ENCODE results near the gene BLID.

BLID gene

GRCh38 chr11:122123263-122123929, 7.4 kb upstream of the BLID start:
- H3K4me3 ChIP-seq (ENCODE audit: low read depth, low read length) = no peak overlapping the region
- no peak for TF ChIP-seq CTCF (IDR thresholded peaks at IDR 0.05; ENCODE audit: low read depth, low read length)

GRCh38 chr11:122122179-122122578, 6.2 kb upstream of the BLID start:
- TF ChIP-seq CTCF (IDR thresholded peaks at IDR 0.05; ENCODE audit: low read depth, low read length) = no peak

GRCh38 chr11:122120096-122120495, 4.1 kb upstream of the BLID start:
- no peak for TF ChIP-seq CTCF (IDR thresholded peaks at IDR 0.05; ENCODE audit: low read depth, low read length)
- no peak overlapping the region for H3K4me3 ChIP-seq (ENCODE audit: low read depth, low read length)

More at GRCh38 chr11:122122179-122122578, 6.2 kb upstream of the BLID start:
- H3K4me3 ChIP-seq (ENCODE audit: low read depth, low read length) = no peak overlapping the region

GRCh38 chr11:122116591-122116990, 576 bp upstream of the BLID start:
- TF ChIP-seq CTCF (IDR thresholded peaks at IDR 0.05; ENCODE audit: low read depth, low read length) = no peak
- no peak overlapping the region for H3K4me3 ChIP-seq (ENCODE audit: low read depth, low read length)

- no peak overlapping the region for H3K4me3 ChIP-seq (ENCODE audit: low read depth, low read length)
- no peak for TF ChIP-seq CTCF (IDR thresholded peaks at IDR 0.05; ENCODE audit: low read depth, low read length)
Measured at GRCh38 chr11:122114976-122115375, 1.0 kb downstream of the BLID start.

- no peak overlapping the region for H3K4me3 ChIP-seq (ENCODE audit: low read depth, low read length)
- TF ChIP-seq CTCF (IDR thresholded peaks at IDR 0.05; ENCODE audit: low read depth, low read length) = no peak
Measured at GRCh38 chr11:122113836-122114825, 1.9 kb downstream of the BLID start.

Data from WI38 (cell line).